Measurements from ENCODE around the gene IFNL2.
"Not testable (repeated sequence)": the region's sequence is repeated elsewhere in the genome, so short reads cannot be mapped to it uniquely, and the experiment has no call there.

Gene IFNL2

GRCh38 chr19:39297931-39298634, 29.9 kb downstream of the IFNL2 start:
- DNase-seq = no peak

- no peak for DNase-seq
Measured at GRCh38 chr19:39299404-39299803, 31.2 kb downstream of the IFNL2 start.

GRCh38 chr19:39299832-39300231, 31.6 kb downstream of the IFNL2 start:
- no peak for DNase-seq

- DNase-seq = no peak
Measured at GRCh38 chr19:39301021-39301420, 32.8 kb downstream of the IFNL2 start.

GRCh38 chr19:39301562-39301961, 33.4 kb downstream of the IFNL2 start:
- DNase-seq = no peak

- DNase-seq = no peak
Measured at GRCh38 chr19:39303373-39304184, 35.4 kb downstream of the IFNL2 start.

GRCh38 chr19:39304185-39304513, 36.0 kb downstream of the IFNL2 start:
- no peak for DNase-seq

GRCh38 chr19:39304701-39305571, 36.7 kb downstream of the IFNL2 start:
- DNase-seq = no peak

- DNase-seq = no peak
Measured at GRCh38 chr19:39306075-39306474, 37.9 kb downstream of the IFNL2 start.

GRCh38 chr19:39307046-39307821, 39.0 kb downstream of the IFNL2 start:
- DNase-seq = no peak

- DNase-seq = no peak
Measured at GRCh38 chr19:39307822-39308530, 39.8 kb downstream of the IFNL2 start.

GRCh38 chr19:39308531-39309304, 40.5 kb downstream of the IFNL2 start:
- DNase-seq = no peak

- DNase-seq = not testable (repeated sequence)
Measured at GRCh38 chr19:39309305-39309670, 41.1 kb downstream of the IFNL2 start.

- DNase-seq = no peak
Measured at GRCh38 chr19:39310558-39311311, 42.5 kb downstream of the IFNL2 start.

GRCh38 chr19:39314016-39314728, 46.0 kb downstream of the IFNL2 start:
- no peak for DNase-seq

- no peak for DNase-seq
Measured at GRCh38 chr19:39315933-39316332, 47.7 kb downstream of the IFNL2 start.

GRCh38 chr19:39316627-39317321, 48.6 kb downstream of the IFNL2 start:
- DNase-seq = no peak

GRCh38 chr19:39317476-39317875, 49.3 kb downstream of the IFNL2 start:
- no peak for DNase-seq

- DNase-seq = no peak
Measured at GRCh38 chr19:39318071-39318470, 49.9 kb downstream of the IFNL2 start.

Measured in SHP77 treated with DMSO at 0.1 percent for 48 hours (cell line).